ENCODE measurements around the gene ATP6V1E1. TPM values are rescaled to one million over a fixed set of nuclear protein-coding genes. Genes with fewer than 3 reads are reported as not detected.

The ATP6V1E1 gene
- total RNA-seq, 1 donor: 177 TPM

DNA sequence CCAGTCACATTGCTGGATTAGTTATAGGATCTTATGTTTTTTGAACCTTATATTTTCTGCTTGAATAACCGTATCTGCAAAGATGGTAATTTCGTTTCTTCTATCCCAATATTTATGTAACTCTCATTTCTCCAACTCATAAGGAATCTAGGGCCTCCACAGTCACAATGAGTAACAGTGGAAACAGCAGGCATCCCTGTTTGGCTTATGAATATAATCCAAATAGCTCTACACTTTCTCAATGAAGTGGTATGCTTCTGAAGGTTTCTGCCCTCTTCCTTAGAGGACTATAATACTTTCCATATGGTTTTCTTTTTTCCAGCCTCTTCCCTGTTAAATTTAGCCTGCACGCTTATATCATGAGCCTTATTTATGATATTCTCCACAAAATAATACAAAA is 16.5 kb downstream of the ATP6V1E1 start:
- H3K4me3 ChIP-seq (ENCODE audit: low read depth, low read length): no peak overlapping the region
- no peak for DNase-seq (ENCODE audit: low read depth)
- TF ChIP-seq, protein P1, sequence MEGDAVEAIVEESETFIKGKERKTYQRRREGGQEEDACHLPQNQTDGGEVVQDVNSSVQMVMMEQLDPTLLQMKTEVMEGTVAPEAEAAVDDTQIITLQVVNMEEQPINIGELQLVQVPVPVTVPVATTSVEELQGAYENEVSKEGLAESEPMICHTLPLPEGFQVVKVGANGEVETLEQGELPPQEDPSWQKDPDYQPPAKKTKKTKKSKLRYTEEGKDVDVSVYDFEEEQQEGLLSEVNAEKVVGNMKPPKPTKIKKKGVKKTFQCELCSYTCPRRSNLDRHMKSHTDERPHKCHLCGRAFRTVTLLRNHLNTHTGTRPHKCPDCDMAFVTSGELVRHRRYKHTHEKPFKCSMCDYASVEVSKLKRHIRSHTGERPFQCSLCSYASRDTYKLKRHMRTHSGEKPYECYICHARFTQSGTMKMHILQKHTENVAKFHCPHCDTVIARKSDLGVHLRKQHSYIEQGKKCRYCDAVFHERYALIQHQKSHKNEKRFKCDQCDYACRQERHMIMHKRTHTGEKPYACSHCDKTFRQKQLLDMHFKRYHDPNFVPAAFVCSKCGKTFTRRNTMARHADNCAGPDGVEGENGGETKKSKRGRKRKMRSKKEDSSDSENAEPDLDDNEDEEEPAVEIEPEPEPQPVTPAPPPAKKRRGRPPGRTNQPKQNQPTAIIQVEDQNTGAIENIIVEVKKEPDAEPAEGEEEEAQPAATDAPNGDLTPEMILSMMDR (IDR thresholded peaks at IDR 0.05; ENCODE audit: insufficient read depth, low read depth, low read length): no peak

DNA sequence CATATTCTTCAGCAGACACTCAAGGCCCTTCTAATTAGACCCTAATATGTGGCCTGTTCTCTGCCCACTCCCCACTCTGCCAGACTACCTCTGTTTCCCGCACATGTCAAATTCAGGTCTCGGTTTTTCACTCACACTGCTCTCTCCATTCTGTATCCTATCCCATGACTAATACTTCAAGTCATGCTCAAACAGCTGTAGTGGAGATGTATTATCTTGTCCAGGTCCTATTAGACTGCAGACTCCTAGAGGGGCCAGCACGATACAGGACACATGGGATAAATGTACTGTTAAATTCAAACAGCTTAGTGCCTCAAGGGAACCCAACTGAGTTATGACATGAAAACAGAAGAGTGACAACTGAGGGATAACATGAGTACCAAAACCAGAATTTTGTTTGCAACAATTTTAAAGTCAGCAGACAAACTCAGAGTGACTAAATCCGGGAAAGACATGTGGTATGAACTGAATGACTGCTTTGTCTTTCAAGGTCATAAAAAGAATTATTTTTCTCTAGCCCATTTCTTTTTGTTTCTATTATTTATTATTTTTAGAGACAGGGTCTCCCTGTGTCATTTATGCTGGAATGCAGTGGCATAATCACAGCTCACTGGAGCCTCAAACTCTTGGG is 20.5 kb downstream of the ATP6V1E1 start:
- TF ChIP-seq, protein P1 (IDR thresholded peaks at IDR 0.05; ENCODE audit: insufficient read depth, low read depth, low read length): no peak
- DNase-seq (ENCODE audit: low read depth): no peak
- H3K4me3 ChIP-seq (ENCODE audit: low read depth, low read length): no peak overlapping the region

DNA sequence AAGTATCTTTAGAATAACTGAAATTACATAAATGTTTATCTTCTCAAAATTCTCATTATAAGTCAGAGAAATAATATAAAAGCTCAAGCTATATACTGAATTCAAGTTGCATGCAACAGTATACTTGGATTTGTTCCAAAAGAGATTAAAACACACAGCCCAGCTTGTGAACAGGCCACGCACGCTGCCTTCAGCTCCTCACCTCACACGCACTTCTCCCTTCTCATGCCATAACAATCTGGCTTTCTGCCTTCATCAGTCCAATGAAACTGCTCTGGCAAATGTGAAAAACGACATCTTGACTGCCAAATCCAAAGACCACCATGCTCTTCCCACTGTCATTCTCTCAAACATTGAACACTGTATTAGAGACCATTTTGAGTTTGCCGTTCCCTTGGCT is 22.1 kb downstream of the ATP6V1E1 start:
- TF ChIP-seq, protein P1 (IDR thresholded peaks at IDR 0.05; ENCODE audit: insufficient read depth, low read depth, low read length): no peak
- DNase-seq (ENCODE audit: low read depth): peak; percentile 53
- no peak overlapping the region for H3K4me3 ChIP-seq (ENCODE audit: low read depth, low read length)

DNA sequence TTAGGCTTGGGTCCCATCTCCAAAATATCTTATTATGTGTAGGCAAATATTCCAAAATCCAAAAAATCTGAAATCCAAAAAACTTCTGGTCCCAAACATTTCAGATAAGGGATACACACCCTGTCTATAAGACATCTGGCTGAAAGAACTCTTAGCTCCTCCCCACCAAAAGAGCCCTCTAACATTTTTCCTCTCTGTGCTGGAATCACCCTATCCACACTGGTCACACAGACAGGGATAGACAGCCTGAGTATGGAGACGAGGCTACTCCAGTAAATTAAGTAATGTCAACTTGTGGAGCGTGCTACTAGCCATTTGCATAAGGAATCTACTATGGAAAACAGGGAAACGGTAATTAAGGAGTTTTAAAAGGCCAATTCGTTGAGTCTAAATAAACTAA is 24.9 kb downstream of the ATP6V1E1 start:
- no peak for DNase-seq (ENCODE audit: low read depth)
- no peak overlapping the region for H3K4me3 ChIP-seq (ENCODE audit: low read depth, low read length)
- TF ChIP-seq, protein P1 (IDR thresholded peaks at IDR 0.05; ENCODE audit: insufficient read depth, low read depth, low read length): no peak

DNA sequence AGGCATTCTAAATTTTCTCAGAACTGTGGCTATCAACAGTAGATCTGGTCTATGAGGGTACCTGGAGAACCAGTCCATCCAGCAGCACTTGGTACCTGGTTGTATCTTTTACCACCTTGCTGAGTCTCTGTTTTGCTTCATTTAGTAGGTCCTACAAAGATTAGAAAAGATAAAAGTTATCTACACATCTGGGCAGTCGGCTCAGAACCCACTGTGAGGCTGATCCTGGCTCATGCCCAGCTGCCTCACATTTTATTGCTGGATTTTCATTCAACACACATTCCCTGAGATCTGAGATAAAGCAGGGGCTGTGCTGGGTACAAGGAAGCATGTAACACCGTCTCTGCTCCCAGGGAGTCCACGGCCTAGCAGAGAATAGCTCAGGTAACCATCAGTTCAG is 27.5 kb downstream of the ATP6V1E1 start:
- H3K4me3 ChIP-seq (ENCODE audit: low read depth, low read length): no peak overlapping the region
- TF ChIP-seq, protein P1 (IDR thresholded peaks at IDR 0.05; ENCODE audit: insufficient read depth, low read depth, low read length): no peak
- peak; percentile 59 for DNase-seq (ENCODE audit: low read depth)

DNA sequence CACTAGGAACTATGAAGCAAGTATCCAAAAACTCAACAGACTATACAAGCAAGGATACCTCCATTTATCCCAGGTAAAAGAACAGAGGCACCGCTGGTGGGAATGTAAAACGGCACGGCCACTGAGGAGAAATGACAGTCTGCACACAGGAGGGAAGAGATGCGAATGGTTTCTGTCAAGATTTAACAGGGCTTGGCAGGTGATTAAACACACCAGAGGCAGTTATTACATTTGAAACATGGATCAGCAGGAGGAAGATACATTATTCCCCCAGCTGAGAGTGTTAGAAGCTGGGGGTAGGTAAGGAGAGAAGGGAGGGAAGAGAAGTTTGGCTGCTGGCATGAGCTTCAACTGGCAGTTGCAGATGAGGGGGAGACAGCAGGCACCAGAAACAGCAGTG is 30.2 kb downstream of the ATP6V1E1 start:
- DNase-seq (ENCODE audit: low read depth): no peak
- TF ChIP-seq, protein P1 (IDR thresholded peaks at IDR 0.05; ENCODE audit: insufficient read depth, low read depth, low read length): no peak
- H3K4me3 ChIP-seq (ENCODE audit: low read depth, low read length): no peak overlapping the region

DNA sequence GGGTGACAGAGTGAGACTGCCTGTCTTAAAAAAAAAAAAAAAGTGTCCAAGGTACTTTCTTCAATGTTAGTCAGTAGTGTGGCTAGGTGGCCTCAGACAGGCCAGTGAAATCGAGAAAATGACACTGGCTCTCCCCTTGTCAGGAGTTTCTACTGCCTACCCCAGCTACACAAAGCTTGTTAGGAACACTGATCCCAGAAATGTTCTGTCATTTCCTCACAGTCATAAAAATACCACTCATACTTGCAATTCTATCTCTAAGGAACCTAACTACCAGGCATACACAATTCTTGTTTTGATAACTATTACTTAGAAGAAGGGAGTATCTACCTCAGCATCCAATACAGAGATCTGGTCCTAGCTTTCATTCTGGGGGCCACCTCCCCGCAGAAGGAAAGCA is 31.3 kb downstream of the ATP6V1E1 start:
- DNase-seq (ENCODE audit: low read depth): peak; percentile 52
- no peak overlapping the region for H3K4me3 ChIP-seq (ENCODE audit: low read depth, low read length)
- TF ChIP-seq, protein P1 (IDR thresholded peaks at IDR 0.05; ENCODE audit: insufficient read depth, low read depth, low read length): no peak
